SH-SY5Y (cell line): Measurements from ENCODE around the gene ADAMTS18.

Experiments used
- GATA2 ChIP-seq: IDR thresholded peaks from 2 replicates; pipeline ENCODE4 v1.6.1; 2011; ENCODE audit warnings: mild to moderate bottlenecking, low read depth, low read length
- GATA3 ChIP-seq: IDR thresholded peaks from 2 replicates; pipeline ENCODE4 v1.6.1; 2011; ENCODE audit warnings: low read depth, mild to moderate bottlenecking, low read length, moderate library complexity

The ADAMTS18 gene

DNA sequence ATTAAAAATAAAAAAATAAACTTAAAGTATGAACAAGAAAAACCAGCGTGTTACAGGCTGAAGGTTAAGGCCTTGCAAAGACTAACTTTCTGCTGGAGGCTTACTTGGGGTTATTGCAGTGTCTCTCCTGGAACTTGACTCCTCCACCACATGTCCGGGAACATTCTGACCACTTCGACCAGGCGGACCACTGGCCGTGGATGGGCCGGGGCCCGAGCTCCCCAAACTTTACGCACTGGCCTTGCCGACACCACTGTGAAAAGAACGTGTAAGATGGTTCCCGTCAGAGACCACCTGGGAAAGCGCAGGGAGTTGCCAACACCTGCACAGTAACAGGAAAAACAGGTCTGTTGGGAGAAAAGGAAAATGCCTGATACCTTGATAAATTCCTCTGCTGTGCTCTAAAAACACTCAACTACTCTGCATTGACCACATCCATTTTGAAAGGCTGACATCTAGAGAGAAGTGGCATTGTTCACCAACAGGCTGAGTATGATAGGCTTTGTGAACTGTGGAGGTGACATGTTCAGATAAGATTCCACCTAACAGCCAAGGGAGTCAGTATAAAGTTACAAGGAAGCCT, 99.1 kb downstream of the ADAMTS18 start:
- no peak for TF ChIP-seq GATA3
- TF ChIP-seq GATA2 = no peak

DNA sequence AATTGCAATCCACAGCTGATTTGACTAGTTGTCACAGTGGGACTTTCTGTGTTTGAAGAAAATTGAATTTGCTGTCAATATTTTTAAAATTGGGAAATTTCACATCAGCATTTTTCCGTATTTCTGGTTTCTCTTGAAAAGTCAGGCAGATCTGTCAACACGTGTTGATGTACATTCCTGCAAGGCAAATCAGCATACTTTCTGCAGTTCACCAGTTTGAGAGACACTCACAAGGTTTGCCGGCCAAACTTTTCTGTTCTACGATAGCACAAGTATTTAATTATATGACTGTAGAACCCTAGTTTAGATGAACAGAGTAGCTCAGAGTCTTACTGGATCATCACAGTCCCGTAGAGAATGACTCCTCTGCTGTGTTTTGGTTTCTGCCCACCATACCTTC, 102.0 kb downstream of the ADAMTS18 start:
- no peak for TF ChIP-seq GATA2

DNA sequence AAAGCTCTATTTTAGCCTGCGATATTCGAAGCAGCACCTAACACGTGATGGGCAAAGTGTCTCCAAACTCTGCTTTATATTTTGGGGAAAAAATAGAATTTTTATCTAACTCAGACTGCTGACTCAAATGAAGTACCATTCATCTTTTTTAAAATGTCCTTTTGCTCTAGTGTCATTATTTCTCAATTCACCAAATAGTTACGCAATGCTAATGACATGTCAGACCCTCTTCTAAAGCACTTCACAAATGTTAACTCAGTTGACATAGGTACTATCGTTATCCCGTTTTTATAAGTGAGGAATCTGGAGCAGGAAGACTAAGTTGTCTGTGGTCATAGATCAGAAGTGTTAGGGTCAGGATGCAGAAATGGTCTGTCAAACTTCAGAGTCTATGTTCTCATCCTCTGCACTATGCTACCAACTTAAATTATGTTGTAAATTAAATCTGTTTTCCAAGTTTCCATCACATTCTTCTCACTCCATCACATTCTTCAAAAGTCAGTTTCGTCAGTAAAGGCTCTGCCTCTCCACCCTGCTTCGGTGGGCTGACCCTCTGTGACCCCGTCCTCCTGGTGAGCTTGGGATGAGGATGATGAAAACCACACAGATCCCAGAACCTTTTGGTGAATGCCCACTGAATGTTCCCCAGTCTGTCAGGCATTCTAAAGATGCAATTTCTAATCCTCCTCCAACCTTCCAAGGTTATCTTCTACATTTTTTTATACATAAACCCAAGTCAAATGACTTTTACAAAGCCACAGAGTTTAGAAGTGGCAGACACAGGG, 102.8 kb downstream of the ADAMTS18 start:
- TF ChIP-seq GATA2 (no peak), GATA3 (no peak)

- TF ChIP-seq GATA3 (no peak), GATA2 (no peak)
These were observed 103.8 kb downstream of the ADAMTS18 start for GRCh38 chr16:77331043-77331442.

DNA sequence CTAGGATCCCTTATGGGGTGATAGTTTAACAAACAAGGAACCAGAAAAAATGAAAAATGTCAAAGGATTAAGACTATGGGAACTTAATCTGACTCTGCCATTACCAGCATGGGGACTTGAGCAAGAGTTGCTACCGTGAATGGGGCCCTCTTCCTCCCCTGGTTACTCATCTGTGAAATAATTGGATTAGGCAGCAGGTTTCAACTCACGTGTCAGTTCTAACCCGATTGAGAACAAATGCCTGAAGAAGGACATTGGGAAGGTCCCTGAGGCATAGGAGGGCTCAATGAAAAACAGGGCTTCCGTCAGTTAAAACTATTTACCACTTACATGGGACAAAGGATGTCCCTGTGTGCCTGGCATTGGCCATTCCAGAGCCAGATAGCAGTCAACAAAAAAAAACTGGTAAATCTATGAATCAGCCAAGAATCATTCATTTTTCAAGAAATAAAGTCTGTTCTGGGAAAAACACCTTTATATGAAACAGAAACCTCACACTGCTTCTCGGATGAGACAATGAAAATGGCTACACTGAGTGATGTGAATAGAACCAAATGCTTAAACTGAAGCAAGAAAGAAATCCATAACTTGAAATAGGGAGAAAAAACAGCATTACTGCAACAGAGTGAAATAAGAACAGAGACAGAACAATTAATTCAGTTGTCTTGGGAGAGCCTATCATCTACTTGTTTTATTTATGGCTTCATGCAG, 104.3 kb downstream of the ADAMTS18 start:
- TF ChIP-seq GATA2 (no peak), GATA3 (no peak)

DNA sequence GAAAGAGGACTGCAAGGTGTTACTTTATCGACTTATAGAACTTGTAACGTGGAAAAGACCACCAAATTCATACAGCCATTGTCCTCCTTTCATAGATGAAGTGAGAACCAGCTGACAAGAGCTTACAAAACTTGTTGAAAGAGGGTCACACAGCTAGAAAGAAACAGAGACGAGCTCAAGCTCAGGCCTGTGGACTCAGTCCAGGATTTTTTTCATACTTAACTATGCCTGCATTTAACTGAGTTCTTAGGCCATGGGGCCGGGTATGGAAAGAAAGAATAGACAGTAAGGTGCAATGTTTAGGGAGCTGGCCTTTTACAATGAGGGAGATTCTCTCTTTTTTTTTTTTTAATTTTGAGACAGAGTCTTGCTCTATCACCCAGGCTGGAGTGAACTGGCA, 106.1 kb downstream of the ADAMTS18 start:
- TF ChIP-seq GATA2 (no peak), GATA3 (no peak)

- TF ChIP-seq GATA2 (no peak), GATA3 (no peak)
These were observed 106.6 kb downstream of the ADAMTS18 start for GRCh38 chr16:77328274-77328673.

- TF ChIP-seq GATA2 (no peak), GATA3 (no peak)
These were observed 107.1 kb downstream of the ADAMTS18 start for GRCh38 chr16:77327717-77328116.

DNA sequence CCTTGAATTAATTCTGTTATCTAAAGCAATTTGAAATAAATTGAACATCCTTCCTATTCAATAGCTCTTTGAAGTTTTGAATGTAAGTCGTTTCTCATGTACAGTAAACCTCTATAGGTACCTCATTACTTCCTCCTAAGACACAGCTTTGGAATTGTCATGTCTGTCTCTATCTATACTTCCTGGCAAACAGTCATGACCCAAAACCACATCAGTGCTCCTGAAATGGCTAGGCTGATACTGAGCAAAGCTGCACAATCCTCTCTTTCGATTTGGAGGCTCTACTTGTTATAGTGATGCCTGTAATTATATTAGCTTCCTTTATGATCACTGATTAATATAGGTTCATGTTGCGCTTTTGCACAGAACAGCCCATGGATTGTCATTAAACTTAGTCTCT, 110.1 kb downstream of the ADAMTS18 start:
- TF ChIP-seq GATA3 = no peak
- TF ChIP-seq GATA2 = no peak

DNA sequence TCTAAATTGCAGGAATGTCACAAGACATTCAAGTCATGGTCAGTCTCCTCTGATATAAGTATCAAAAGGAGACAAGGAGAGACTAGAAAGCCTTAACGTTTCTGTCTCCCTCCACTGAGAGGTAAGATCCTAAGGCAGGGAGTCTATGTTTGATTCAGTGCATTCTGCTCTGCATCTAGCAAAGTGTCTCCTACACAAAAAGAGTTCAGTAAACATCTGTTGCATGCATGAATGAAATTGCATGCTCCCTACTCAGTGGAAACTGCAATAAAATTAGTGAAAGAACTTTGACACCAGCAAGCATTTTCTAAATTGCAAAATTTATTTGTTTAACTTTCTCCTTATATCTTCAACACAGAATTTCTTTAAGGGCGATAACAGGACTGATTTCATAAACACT, 111.1 kb downstream of the ADAMTS18 start:
- no peak for TF ChIP-seq GATA3
- no peak for TF ChIP-seq GATA2

GRCh38 chr16:77322757-77323156, 112.1 kb downstream of the ADAMTS18 start:
- no peak for TF ChIP-seq GATA2
- no peak for TF ChIP-seq GATA3

- TF ChIP-seq GATA2 (no peak), GATA3 (no peak)
These were observed 117.8 kb downstream of the ADAMTS18 start for GRCh38 chr16:77317059-77317458.

- no peak for TF ChIP-seq GATA2
- TF ChIP-seq GATA3 = no peak
These were observed 124.0 kb downstream of the ADAMTS18 start for GRCh38 chr16:77310877-77311276.

DNA sequence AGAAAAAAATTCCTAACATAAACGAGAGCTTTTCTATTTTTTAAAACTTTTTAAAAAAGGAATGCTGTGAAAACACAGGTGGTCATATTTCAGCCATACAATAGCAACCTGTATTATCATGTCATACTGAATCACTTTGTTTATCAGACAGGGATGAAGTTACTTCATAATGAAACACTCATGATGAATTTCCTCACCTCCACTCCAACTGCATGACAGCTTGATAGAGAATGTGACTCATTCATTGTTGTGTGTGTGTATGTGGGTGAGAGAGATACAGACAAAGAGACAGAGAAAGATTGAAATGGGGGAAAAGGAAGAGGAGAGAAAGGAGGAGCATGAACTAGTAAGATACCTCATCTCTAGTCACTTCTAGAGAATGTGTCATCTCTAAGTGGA, 126.7 kb downstream of the ADAMTS18 start:
- TF ChIP-seq GATA3 (no peak), GATA2 (no peak)

DNA sequence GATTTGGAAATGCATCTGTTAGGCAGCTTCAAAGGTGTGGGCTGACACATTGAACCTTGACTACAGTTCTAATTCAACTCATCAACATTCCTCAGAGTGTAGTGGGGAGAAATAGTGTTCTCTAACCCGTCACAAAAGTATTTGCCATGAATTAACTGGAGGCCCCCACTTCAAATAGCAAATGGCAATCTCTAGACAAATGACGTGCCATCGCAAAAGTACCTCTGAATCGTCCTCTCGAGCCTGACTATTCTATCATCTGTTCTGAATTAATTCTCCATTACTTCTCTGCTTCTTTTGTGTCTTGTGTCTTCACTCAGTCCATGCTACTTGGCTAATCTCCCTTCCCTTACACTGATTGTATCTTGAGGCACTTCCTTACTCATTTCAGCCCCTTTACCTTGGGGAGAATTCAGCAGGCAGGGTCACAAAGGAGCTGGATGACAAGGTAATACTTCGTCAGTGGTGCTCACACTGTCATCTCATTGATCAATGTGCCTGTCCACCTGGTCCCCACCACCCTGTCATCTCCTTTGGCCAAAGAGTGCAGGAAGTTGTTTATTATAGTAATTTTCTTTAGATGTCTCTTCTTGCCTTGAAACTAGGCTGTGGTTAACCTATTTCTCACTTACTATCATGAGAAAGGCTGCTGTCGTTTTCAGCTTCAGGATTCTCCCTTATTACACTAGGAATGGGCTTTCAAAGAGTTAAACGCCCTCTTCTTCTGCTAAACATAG, 127.2 kb downstream of the ADAMTS18 start:
- TF ChIP-seq GATA2 (no peak), GATA3 (no peak)

DNA sequence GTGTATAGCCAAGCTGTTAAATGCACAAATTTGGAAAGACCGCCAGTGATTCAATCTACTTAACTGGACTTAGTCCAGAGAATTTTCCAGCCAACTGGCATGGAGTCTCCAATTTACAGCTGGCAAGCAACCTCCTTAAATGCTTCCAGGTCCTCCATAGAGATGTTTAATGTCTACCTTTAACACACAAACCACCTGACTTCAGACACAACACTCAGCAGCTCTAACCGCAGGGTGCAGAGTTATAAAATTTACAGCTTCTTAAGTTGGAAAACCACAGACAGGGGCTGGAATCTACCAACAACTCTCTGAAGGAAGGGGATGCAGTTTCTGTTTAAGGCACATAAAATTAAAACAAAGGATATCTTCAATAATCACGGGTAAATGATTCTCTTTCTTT, 128.8 kb downstream of the ADAMTS18 start:
- TF ChIP-seq GATA2 = no peak
- no peak for TF ChIP-seq GATA3

GRCh38 chr16:77304877-77305276, 130.0 kb downstream of the ADAMTS18 start:
- no peak for TF ChIP-seq GATA2
- TF ChIP-seq GATA3 = no peak
